Forelimb muscle (tissue), 1 donor: ENCODE results near the gene KDM6A. TPM values are rescaled to one million over a fixed set of nuclear protein-coding genes. Genes with fewer than 3 reads are reported as not detected.
"Not testable (repeated sequence)": the region's sequence is repeated elsewhere in the genome, so short reads cannot be mapped to it uniquely, and the experiment has no call there.

ENCODE experiments used
- DNase-seq: peaks from one replicate; pipeline ENCODE4 v3.0.0-alpha.2; 2013; ENCODE audit warnings: low read depth
- polyA plus RNA-seq: library from polyadenylated mRNA; unstranded; fragments of 120-200 nt; gene quantifications from one replicate; pipeline ENCODE4 v1.2.1, GENCODE V29; 2013; ENCODE audit not compliant: insufficient read length

KDM6A gene
- polyA plus RNA-seq, 1 donor, result 23.5 TPM

GRCh38 chrX:44889824-44890223 is 16.8 kb downstream of the KDM6A start:
- DNase-seq, result no peak

- DNase-seq, result no peak
Observed at GRCh38 chrX:44890247-44890646, 17.3 kb downstream of the KDM6A start.

GRCh38 chrX:44890687-44891086 is 17.7 kb downstream of the KDM6A start:
- DNase-seq, result not testable (repeated sequence)

GRCh38 chrX:44891642-44892041 is 18.7 kb downstream of the KDM6A start:
- no peak for DNase-seq

- DNase-seq, result no peak
Observed at GRCh38 chrX:44896876-44897186, 23.8 kb downstream of the KDM6A start.

- DNase-seq, result no peak
Observed at GRCh38 chrX:44897539-44897938, 24.6 kb downstream of the KDM6A start.

GRCh38 chrX:44898411-44899221 is 25.6 kb downstream of the KDM6A start:
- DNase-seq, result no peak

- DNase-seq, result no peak
Observed at GRCh38 chrX:44899946-44900345, 27.0 kb downstream of the KDM6A start.

- no peak for DNase-seq
Observed at GRCh38 chrX:44903107-44903506, 30.1 kb downstream of the KDM6A start.

- no peak for DNase-seq
Observed at GRCh38 chrX:44903830-44904530, 31.0 kb downstream of the KDM6A start.

GRCh38 chrX:44904542-44905115 is 31.6 kb downstream of the KDM6A start:
- DNase-seq, result no peak

GRCh38 chrX:44906041-44906440 is 33.1 kb downstream of the KDM6A start:
- DNase-seq, result no peak

- no peak for DNase-seq
Observed at GRCh38 chrX:44906542-44906941, 33.6 kb downstream of the KDM6A start.

GRCh38 chrX:44908153-44908552 is 35.2 kb downstream of the KDM6A start:
- no peak for DNase-seq

- no peak for DNase-seq
Observed at GRCh38 chrX:44908827-44909226, 35.8 kb downstream of the KDM6A start.

- DNase-seq, result not testable (repeated sequence)
Observed at GRCh38 chrX:44910508-44910907, 37.5 kb downstream of the KDM6A start.

- not testable (repeated sequence) for DNase-seq
Observed at GRCh38 chrX:44911074-44911600, 38.1 kb downstream of the KDM6A start.

GRCh38 chrX:44913656-44914531 is 40.9 kb downstream of the KDM6A start:
- no peak for DNase-seq

- no peak for DNase-seq
Observed at GRCh38 chrX:44914532-44915198, 41.7 kb downstream of the KDM6A start.

GRCh38 chrX:44915361-44915868 is 42.4 kb downstream of the KDM6A start:
- no peak for DNase-seq

- no peak for DNase-seq
Observed at GRCh38 chrX:44918722-44919121, 45.7 kb downstream of the KDM6A start.
